ENCODE measurements around the gene SESN3.

Gene SESN3

DNA sequence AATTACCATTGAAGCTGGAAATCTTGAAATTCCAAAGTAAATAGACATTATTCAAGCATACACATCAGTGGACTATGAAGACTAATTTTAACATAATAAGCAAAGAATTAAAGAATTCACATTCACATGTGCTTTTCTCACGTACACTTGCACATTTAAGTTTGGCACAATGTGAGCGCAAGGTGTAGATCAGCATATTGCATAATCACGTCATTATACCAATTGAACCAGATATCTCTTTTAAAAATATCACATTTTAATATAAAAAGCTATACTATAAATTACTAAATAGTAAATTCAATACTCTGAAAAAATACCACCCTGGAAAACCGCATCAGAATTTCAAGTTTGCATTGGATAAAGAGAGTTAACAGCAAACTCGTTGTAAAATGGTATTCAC, 60.7 kb downstream of the SESN3 start:
- TF ChIP-seq, protein P1, sequence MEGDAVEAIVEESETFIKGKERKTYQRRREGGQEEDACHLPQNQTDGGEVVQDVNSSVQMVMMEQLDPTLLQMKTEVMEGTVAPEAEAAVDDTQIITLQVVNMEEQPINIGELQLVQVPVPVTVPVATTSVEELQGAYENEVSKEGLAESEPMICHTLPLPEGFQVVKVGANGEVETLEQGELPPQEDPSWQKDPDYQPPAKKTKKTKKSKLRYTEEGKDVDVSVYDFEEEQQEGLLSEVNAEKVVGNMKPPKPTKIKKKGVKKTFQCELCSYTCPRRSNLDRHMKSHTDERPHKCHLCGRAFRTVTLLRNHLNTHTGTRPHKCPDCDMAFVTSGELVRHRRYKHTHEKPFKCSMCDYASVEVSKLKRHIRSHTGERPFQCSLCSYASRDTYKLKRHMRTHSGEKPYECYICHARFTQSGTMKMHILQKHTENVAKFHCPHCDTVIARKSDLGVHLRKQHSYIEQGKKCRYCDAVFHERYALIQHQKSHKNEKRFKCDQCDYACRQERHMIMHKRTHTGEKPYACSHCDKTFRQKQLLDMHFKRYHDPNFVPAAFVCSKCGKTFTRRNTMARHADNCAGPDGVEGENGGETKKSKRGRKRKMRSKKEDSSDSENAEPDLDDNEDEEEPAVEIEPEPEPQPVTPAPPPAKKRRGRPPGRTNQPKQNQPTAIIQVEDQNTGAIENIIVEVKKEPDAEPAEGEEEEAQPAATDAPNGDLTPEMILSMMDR (IDR thresholded peaks at IDR 0.05; ENCODE audit: low read depth, low read length) = no peak

GRCh38 chr11:95166781-95167180, 64.2 kb downstream of the SESN3 start:
- no peak overlapping the region for H3K4me3 ChIP-seq (ENCODE audit: low read depth, low read length)
- TF ChIP-seq, protein P1 (IDR thresholded peaks at IDR 0.05; ENCODE audit: low read depth, low read length) = no peak

More for the DNA sequence above, 60.7 kb downstream of the SESN3 start:
- H3K4me3 ChIP-seq (ENCODE audit: low read depth, low read length) = no peak overlapping the region

DNA sequence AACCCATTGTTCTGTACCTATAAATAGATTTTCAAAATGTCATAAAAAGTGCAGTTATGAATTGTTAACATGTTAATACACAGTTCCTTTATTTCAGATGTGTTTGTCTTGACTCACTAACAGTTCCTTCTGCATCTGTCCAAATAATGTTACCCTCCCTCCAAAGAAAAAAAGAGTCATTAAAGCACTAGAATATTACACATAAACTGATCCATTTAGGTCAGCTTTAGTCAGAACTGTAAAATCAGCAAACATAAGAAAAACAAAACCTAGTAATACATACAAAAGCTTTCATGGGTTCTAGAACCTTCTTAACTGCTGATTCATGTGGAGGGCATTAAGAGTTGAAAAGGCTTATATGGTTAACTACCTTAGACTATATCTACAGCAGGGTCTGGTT, 65.4 kb downstream of the SESN3 start:
- no peak overlapping the region for H3K4me3 ChIP-seq (ENCODE audit: low read depth, low read length)
- TF ChIP-seq, protein P1 (IDR thresholded peaks at IDR 0.05; ENCODE audit: low read depth, low read length) = no peak

DNA sequence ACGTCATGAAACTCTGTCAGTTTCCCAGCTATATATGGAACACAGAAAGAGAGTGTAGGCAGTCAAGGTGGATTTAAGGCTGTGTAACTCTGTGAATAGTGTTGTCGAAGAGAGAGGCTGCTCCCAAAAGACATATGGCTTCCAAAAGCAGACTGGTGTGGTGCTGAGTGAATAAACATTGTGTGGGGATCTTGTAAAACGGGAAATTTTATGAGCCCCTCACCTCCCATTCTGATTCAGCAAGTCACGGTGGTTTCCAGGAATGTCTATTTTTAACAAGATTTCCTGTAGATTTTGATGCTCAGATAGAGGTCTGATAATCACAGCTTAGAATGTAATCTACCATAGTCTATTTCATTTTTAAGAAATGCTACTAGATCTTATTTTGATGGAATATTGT, 67.9 kb downstream of the SESN3 start:
- no peak overlapping the region for H3K4me3 ChIP-seq (ENCODE audit: low read depth, low read length)
- TF ChIP-seq, protein P1 (IDR thresholded peaks at IDR 0.05; ENCODE audit: low read depth, low read length) = no peak

DNA sequence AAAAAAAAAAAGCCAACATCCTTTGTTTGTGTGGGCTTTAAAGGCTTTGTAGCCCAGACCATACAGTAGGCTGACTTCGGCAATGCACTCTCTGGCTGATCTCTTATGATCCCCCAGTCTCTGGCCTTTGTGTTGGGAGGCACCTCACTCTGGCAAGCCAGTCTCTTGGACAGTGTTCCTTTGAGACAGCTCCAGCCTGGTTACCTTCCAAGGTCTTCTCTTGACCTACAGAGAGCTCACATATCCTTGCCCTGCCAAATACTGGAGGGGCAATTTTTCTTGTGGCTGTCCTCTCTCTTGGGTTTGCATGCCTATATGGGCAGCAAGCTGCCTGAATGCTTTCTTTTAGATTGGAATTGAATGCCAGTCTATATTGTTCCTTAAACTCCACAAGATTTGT, 69.8 kb downstream of the SESN3 start:
- H3K4me3 ChIP-seq (ENCODE audit: low read depth, low read length) = no peak overlapping the region
- TF ChIP-seq, protein P1 (IDR thresholded peaks at IDR 0.05; ENCODE audit: low read depth, low read length) = no peak

GRCh38 chr11:95157824-95158223, 73.2 kb downstream of the SESN3 start:
- H3K4me3 ChIP-seq (ENCODE audit: low read depth, low read length) = no peak overlapping the region
- TF ChIP-seq, protein P1 (IDR thresholded peaks at IDR 0.05; ENCODE audit: low read depth, low read length) = no peak

DNA sequence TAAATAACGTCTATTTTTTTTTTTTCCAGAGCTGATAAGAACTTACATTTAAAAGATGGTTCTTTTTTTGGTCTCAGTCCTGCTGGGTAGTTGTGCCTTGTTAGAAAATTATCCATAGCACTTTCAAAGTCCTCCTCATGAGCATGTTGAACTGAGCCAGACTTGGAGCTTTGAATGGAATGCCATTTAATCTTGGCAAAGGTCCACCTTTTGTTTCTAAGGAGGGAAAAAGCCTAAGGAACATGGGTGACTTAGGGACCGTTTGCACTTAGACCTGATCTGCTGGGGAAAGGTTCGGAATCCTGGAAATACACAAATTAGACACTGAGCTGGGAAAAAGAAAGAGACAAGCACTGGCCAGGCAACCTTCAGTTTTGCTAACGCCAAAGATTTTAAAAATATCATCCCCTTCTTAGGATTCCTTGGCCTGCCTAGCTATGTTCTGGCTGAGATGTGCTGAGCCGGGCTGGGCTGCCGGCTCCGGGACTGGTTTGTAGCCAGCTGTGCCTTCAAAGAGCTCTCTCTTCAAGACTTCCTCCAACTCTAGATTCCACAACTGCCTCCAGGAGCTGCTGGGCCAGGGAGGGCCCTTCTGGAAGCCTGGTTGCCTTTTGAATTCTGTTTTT, 74.0 kb downstream of the SESN3 start:
- TF ChIP-seq, protein P1 (IDR thresholded peaks at IDR 0.05; ENCODE audit: low read depth, low read length) = no peak
- no peak overlapping the region for H3K4me3 ChIP-seq (ENCODE audit: low read depth, low read length)

Measured in WI38 (cell line).